ENCODE data around the gene UBE3C. TPM values are rescaled to one million over a fixed set of nuclear protein-coding genes. Genes with fewer than 3 reads are reported as not detected.

UBE3C gene
- total RNA-seq, 1 experiment from 2014 or later = 87.6 TPM

- Histone ChIP-seq H3K27ac (ENCODE audit: low read length) (no peak overlapping the region), H3K27me3 (ENCODE audit: control insufficient read depth, insufficient read depth, low read length) (no peaks in the 10 kb centered on the region), H3K9me3 (ENCODE audit: control insufficient read depth, insufficient read depth, low read depth, low read length) (no peaks in the 10 kb centered on the region), H3K36me3 (ENCODE audit: control insufficient read depth, insufficient read depth, low read length) (peaks cover 19% of the 10 kb centered on the region), H3K4me1 (ENCODE audit: control insufficient read depth, insufficient read depth, low read length) (no peaks in the 10 kb centered on the region), H3K4me3 (ENCODE audit: low read depth in 2 of 2, low read length in 2 of 2) (no peak overlapping the region)
- DNase-seq (ENCODE audit: low read depth, low spot score) (no peak), ATAC-seq (no peak)
- intact Hi-C loops (cut with micrococcal nuclease; ENCODE audit: unreplicated experiment) = no loop called here
- no peak for TF ChIP-seq CTCF (IDR thresholded peaks at IDR 0.05)
- TF ChIP-seq REST (IDR thresholded peaks at IDR 0.05; ENCODE audit: insufficient read depth in 1 of 2, low read depth in 2 of 2, low read length in 1 of 2) = no peak
- no peak for TF ChIP-seq POLR2AphosphoS5 (IDR thresholded peaks at IDR 0.05; ENCODE audit: low read depth, low read length)
- no peak for TF ChIP-seq SIN3A (IDR thresholded peaks at IDR 0.05; ENCODE audit: borderline replicate concordance, insufficient read depth, low read depth, low read length)
- no peak for TF ChIP-seq TCF7L2 (IDR thresholded peaks at IDR 0.05; ENCODE audit: low read depth, low read length)
- POLR2A ChIA-PET = no interaction called here
- BruUV-seq (replicated peaks) = no TSS peak
- in situ Hi-C loops (cut with HindIII; ENCODE audit: low pct_unique_long_range_greater_than_20kb, low sequenced_read_pairs) = no loop called here
- CTCF ChIA-PET = no interaction called here
Measured at GRCh38 chr7:157208571-157209413, 70.1 kb downstream of the UBE3C start.

GRCh38 chr7:157210682-157211081, 72.0 kb downstream of the UBE3C start:
- Histone ChIP-seq H3K9me3 (ENCODE audit: control insufficient read depth, insufficient read depth, low read depth, low read length) (no peaks in the 10 kb centered on the region), H3K27me3 (ENCODE audit: control insufficient read depth, insufficient read depth, low read length) (no peaks in the 10 kb centered on the region), H3K36me3 (ENCODE audit: control insufficient read depth, insufficient read depth, low read length) (peaks cover 16% of the 10 kb centered on the region), H3K4me1 (ENCODE audit: control insufficient read depth, insufficient read depth, low read length) (no peaks in the 10 kb centered on the region), H3K4me3 (ENCODE audit: low read depth in 2 of 2, low read length in 2 of 2) (no peak overlapping the region), H3K27ac (ENCODE audit: low read length) (no peak overlapping the region)
- DNase-seq (ENCODE audit: low read depth, low spot score) = no peak
- intact Hi-C loops (cut with micrococcal nuclease; ENCODE audit: unreplicated experiment) = no loop called here
- POLR2A ChIA-PET = no interaction called here
- TF ChIP-seq TCF7L2 (IDR thresholded peaks at IDR 0.05; ENCODE audit: low read depth, low read length) (no peak), SIN3A (IDR thresholded peaks at IDR 0.05; ENCODE audit: borderline replicate concordance, insufficient read depth, low read depth, low read length) (no peak)
- no TSS peak for BruUV-seq (replicated peaks)
- CTCF ChIA-PET = no interaction called here
- no peak for ATAC-seq
- in situ Hi-C loops (cut with HindIII; ENCODE audit: low pct_unique_long_range_greater_than_20kb, low sequenced_read_pairs) = no loop called here

GRCh38 chr7:157211690-157212089, 73.0 kb downstream of the UBE3C start:
- intact Hi-C loops (cut with micrococcal nuclease; ENCODE audit: unreplicated experiment) = no loop called here
- ChIA-PET POLR2A (interaction anchor here (0.6 kb wide), 1 partner anchor 13 kb away, joined by 3 read pairs; no protein-coding TSS in a partner anchor), CTCF (no interaction called here)
- Histone ChIP-seq H3K4me3 (ENCODE audit: low read depth in 2 of 2, low read length in 2 of 2) (no peak overlapping the region), H3K27ac (ENCODE audit: low read length) (no peak overlapping the region), H3K27me3 (ENCODE audit: control insufficient read depth, insufficient read depth, low read length) (no peaks in the 10 kb centered on the region), H3K4me1 (ENCODE audit: control insufficient read depth, insufficient read depth, low read length) (no peaks in the 10 kb centered on the region), H3K36me3 (ENCODE audit: control insufficient read depth, insufficient read depth, low read length) (peaks cover 16% of the 10 kb centered on the region), H3K9me3 (ENCODE audit: control insufficient read depth, insufficient read depth, low read depth, low read length) (no peaks in the 10 kb centered on the region)
- TF ChIP-seq SIN3A (IDR thresholded peaks at IDR 0.05; ENCODE audit: borderline replicate concordance, insufficient read depth, low read depth, low read length) (no peak), POLR2AphosphoS5 (IDR thresholded peaks at IDR 0.05; ENCODE audit: low read depth, low read length) (no peak), TCF7L2 (IDR thresholded peaks at IDR 0.05; ENCODE audit: low read depth, low read length) (no peak), CTCF (IDR thresholded peaks at IDR 0.05) (no peak), REST (IDR thresholded peaks at IDR 0.05; ENCODE audit: insufficient read depth in 1 of 2, low read depth in 2 of 2, low read length in 1 of 2) (no peak)
- in situ Hi-C loops (cut with HindIII; ENCODE audit: low pct_unique_long_range_greater_than_20kb, low sequenced_read_pairs) = no loop called here
- DNase-seq (ENCODE audit: low read depth, low spot score) (no peak), ATAC-seq (no peak)
- no TSS peak for BruUV-seq (replicated peaks)

Data from Panc1 (cell line).